Gastroesophageal sphincter (tissue), 4 donors: ENCODE data around the gene TMEM202. TPM values are rescaled to one million over a fixed set of nuclear protein-coding genes. Genes with fewer than 3 reads are reported as not detected.
"Not testable (repeated sequence)": the region's sequence is repeated elsewhere in the genome, so short reads cannot be mapped to it uniquely, and the experiment has no call there.

Experiments used
- ATAC-seq: fragments of 150-250 bp; one replicate; pipeline ENCODE4 v1.9.1; 2016; ENCODE audit warnings: mild to moderate bottlenecking, moderate library complexity
- H3K27ac ChIP-seq, 4 donors: fragments of 200-600 bp; sonication (generic) in 3 of 4; 1 replicate in 3 of 4; 2 replicates in 1 of 4; pipeline ENCODE4 v1.5.1; 2016 to 2019
- H3K27me3 ChIP-seq: fragments of 200-600 bp; sonication (generic); one replicate; pipeline ENCODE4 v1.5.1; 2019
- H3K36me3 ChIP-seq, 2 donors: fragments of 200-600 bp; sonication (generic); one replicate each; pipeline ENCODE4 v1.5.1; 2019; ENCODE audit warnings: control low read depth in 1 of 2
- H3K4me1 ChIP-seq, 3 donors: fragments of 200-600 bp; sonication (generic); 1 replicate in 2 of 3; 2 replicates in 1 of 3; pipeline ENCODE4 v1.5.1; 2016 to 2019; ENCODE audit warnings: control low read depth in 2 of 3
- H3K4me3 ChIP-seq, 2 donors: fragments of 200-600 bp; sonication (generic); one replicate each; pipeline ENCODE4 v1.5.1; 2019; ENCODE audit warnings: mild to moderate bottlenecking in 1 of 2, moderate library complexity in 1 of 2
- H3K9me3 ChIP-seq, 3 donors: fragments of 200-600 bp; sonication (generic); one replicate each; pipeline ENCODE4 v1.5.1; 2017 to 2019; ENCODE audit warnings: control low read depth in 2 of 3
- EP300 ChIP-seq: sonication (generic); formaldehyde crosslinking; IDR thresholded peaks from one replicate; pipeline ENCODE4 v1.6.1; 2017; ENCODE audit warnings: antibody characterized with exemption, mild to moderate bottlenecking
- POLR2A ChIP-seq, 2 donors: fragments of 450-650 bp; IDR thresholded peaks; one replicate each; pipeline ENCODE4 v1.6.1; 2017; ENCODE audit warnings: antibody characterized with exemption in 2 of 2, mild to moderate bottlenecking in 2 of 2, moderate library complexity in 1 of 2
- POLR2AphosphoS5 ChIP-seq: sonication (generic); formaldehyde crosslinking; IDR thresholded peaks from one replicate; pipeline ENCODE4 v1.6.1; 2017; ENCODE audit warnings: antibody characterized with exemption
- WGBS, 2 donors: methylation state at CpG; one replicate each; pipeline ENCODE4 v1.1.5; 2018; ENCODE audit warnings: low coverage in 1 of 2; 5-methylcytosine and 5-hydroxymethylcytosine counted together
- total RNA-seq, 4 donors: library from RNA; depleted of rRNA; stranded (reverse); fragments of >200 nt; gene quantifications; one replicate each; pipeline ENCODE4 v1.1.0, GENCODE V29; 2016
- TF ChIP-seq, protein P1 (sequence below), 4 experiments: fragments of 200-600 bp in 2 of 4; fragments of 450-650 bp in 2 of 4; sonication (generic) in 1 of 4; IDR thresholded peaks; one replicate each; pipeline ENCODE4 v1.5.1; 2017 to 2019; ENCODE audit warnings: antibody characterized with exemption in 4 of 4, mild to moderate bottlenecking in 2 of 4, moderate library complexity in 2 of 4

TMEM202 gene
- total RNA-seq, 4 donors from 2014 or later = not detected

DNA sequence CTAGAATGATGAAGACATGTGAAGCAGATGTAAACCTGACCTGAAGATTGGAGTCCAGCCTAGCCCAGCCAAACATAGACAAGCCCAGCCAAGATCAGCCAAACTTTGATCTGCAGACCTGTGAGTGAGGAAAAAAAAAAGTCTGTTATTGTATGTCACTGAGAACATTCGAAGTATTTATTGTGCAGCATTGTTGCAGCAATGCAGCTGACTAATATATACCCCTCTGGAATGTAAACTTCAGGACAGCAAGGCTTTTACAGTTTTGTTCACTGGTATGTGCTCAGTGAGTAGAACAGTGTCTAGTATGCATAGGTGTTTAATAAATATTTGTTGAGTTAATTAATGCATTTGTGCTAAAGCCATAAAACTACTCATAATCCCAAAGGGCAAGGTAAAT is 23.4 kb downstream of the TMEM202 start:
- no peak overlapping the region for H3K4me3 ChIP-seq
- WGBS, 2 donors = 13 to 31% methylated on average over 1 of the region's 1 CpG
- TF ChIP-seq, protein P1, sequence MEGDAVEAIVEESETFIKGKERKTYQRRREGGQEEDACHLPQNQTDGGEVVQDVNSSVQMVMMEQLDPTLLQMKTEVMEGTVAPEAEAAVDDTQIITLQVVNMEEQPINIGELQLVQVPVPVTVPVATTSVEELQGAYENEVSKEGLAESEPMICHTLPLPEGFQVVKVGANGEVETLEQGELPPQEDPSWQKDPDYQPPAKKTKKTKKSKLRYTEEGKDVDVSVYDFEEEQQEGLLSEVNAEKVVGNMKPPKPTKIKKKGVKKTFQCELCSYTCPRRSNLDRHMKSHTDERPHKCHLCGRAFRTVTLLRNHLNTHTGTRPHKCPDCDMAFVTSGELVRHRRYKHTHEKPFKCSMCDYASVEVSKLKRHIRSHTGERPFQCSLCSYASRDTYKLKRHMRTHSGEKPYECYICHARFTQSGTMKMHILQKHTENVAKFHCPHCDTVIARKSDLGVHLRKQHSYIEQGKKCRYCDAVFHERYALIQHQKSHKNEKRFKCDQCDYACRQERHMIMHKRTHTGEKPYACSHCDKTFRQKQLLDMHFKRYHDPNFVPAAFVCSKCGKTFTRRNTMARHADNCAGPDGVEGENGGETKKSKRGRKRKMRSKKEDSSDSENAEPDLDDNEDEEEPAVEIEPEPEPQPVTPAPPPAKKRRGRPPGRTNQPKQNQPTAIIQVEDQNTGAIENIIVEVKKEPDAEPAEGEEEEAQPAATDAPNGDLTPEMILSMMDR (IDR thresholded peaks at IDR 0.05) = no peak
- TF ChIP-seq POLR2AphosphoS5 (no peak), POLR2A (IDR thresholded peaks at IDR 0.05) (no peak), EP300 (no peak)
- no peaks in the 10 kb centered on the region for H3K4me1 ChIP-seq
- H3K27ac ChIP-seq = no peak overlapping the region
- H3K27me3 ChIP-seq = no peaks in the 10 kb centered on the region
- peaks cover 0 to 8% (median 0%) of the 10 kb centered on the region in 3 donors for H3K9me3 ChIP-seq
- H3K36me3 ChIP-seq = no peaks in the 10 kb centered on the region
- ATAC-seq = no peak

DNA sequence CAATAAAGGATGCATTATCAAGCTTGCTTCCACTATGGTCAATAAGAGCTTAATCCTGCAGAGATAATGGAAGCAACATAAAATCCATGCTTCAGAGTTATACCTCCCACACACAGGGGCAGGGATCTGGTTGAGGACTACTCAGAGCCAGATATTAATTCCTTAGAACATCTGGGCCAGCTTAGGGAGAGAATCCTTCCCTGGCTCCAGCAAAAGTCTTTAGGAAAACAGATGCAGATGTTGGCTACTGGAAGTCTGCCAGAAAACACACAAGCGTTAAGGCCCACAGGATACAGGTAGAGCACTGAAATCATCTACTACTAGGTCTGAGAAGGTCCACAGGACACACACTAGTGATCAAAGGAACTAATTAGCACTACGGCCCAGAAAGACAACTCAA is 25.2 kb downstream of the TMEM202 start:
- H3K4me1 ChIP-seq = no peaks in the 10 kb centered on the region
- H3K27ac ChIP-seq = no peak overlapping the region
- TF ChIP-seq, protein P1 (IDR thresholded peaks at IDR 0.05) = no peak
- TF ChIP-seq EP300 = no peak
- no peak for TF ChIP-seq POLR2A (IDR thresholded peaks at IDR 0.05)
- no peak for TF ChIP-seq POLR2AphosphoS5
- no peak for ATAC-seq
- peaks cover 0 to 12% (median 0%) of the 10 kb centered on the region in 3 donors for H3K9me3 ChIP-seq
- H3K36me3 ChIP-seq = no peaks in the 10 kb centered on the region
- no peak overlapping the region for H3K4me3 ChIP-seq
- 55 to 83% methylated on average over 2 of the region's 2 CpGs for WGBS, 2 donors
- no peaks in the 10 kb centered on the region for H3K27me3 ChIP-seq

DNA sequence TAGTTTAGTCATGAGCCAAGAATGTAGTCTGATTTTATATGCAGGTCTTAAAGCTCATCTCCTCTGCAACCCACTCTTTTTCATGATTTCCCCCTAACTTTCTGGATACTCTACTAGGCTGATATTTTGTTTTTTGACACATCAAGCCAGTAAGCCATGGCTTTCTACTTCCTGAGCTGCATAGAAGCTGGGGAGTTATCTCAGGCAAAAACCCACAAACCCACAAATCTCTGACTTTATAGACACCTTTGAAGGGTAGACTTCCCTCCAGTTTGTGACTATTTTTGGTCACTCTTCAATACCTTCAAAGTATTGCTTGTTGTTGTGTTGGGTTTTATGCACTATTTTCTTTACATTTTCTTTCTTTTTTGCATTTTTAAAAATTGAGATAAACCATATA is 28.6 kb downstream of the TMEM202 start:
- Histone ChIP-seq H3K36me3 (no peaks in the 10 kb centered on the region), H3K27ac (no peak overlapping the region), H3K27me3 (no peaks in the 10 kb centered on the region), H3K4me3 (no peak overlapping the region), H3K4me1 (no peaks in the 10 kb centered on the region), H3K9me3 (peaks cover 0 to 12% (median 0%) of the 10 kb centered on the region in 3 donors)
- TF ChIP-seq EP300 = no peak
- TF ChIP-seq POLR2A (IDR thresholded peaks at IDR 0.05) = no peak
- TF ChIP-seq POLR2AphosphoS5 = no peak
- TF ChIP-seq, protein P1 (IDR thresholded peaks at IDR 0.05) = no peak
- no peak for ATAC-seq

DNA sequence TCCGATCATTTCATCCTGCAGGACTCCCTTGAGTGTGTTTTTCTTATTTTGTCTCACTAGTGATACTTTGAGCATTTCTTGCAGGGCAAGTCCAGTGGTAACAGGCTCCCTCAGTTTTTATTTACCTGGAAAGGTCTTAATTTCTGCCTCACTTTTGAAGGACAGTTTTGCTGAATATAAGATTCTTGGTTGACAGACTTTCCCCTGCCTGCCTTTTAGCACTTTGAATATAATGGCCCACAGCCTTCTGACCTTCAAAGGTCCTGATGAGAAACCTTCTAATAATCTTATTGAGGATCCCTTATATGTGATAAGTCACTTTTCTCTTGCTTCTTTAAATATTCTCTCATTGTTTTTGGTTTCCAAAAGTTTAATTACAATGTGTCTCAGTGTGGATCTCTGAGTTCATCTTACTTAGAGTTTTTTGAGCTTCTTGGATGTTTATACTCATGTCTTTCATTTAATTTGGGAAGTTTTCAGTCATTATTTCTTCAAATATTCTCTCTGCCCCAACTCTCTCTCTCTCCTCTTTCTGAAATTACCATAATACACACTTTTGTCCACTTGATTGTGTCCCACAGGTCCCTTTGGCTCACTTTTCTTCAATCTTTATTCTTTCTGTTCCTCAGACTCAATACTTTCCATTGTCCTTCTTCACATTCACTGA is 39.7 kb downstream of the TMEM202 start:
- Histone ChIP-seq H3K9me3 (peaks cover 0 to 33% (median 0%) of the 10 kb centered on the region in 3 donors), H3K36me3 (no peaks in the 10 kb centered on the region), H3K4me1 (no peaks in the 10 kb centered on the region), H3K27me3 (peaks cover 26% of the 10 kb centered on the region), H3K27ac (no peak overlapping the region), H3K4me3 (no peak overlapping the region)
- ATAC-seq = no peak
- TF ChIP-seq, protein P1 (IDR thresholded peaks at IDR 0.05) = no peak
- TF ChIP-seq EP300 = no peak
- TF ChIP-seq POLR2A (IDR thresholded peaks at IDR 0.05) = no peak
- TF ChIP-seq POLR2AphosphoS5 = no peak
- 67 to 82% methylated on average over 1 of the region's 1 CpG for WGBS, 2 donors

DNA sequence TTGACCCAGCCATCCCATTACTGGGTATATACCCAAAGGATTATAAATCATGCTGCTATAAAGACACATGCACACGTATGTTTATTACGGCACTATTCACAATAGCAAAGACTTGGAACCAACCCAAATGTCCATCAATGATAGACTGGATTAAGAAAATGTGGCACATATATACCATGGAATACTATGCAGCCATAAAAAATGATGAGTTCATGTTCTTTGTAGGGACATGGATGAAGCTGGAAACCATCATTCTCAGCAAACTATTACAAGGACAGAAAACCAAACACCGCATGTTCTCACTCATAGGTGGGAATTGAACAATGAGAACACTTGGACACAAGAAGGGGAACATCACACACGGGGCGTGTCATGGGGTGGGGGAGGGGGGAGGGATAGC is 44.7 kb downstream of the TMEM202 start:
- not testable (repeated sequence) for H3K4me1 ChIP-seq, H3K36me3 ChIP-seq, H3K9me3 ChIP-seq, H3K27me3 ChIP-seq, ATAC-seq, H3K4me3 ChIP-seq, H3K27ac ChIP-seq
- 80% methylated on average over 2 of the region's 5 CpGs for WGBS, 2 donors
